ENCODE data around the gene DPPA2.

Gene DPPA2

DNA sequence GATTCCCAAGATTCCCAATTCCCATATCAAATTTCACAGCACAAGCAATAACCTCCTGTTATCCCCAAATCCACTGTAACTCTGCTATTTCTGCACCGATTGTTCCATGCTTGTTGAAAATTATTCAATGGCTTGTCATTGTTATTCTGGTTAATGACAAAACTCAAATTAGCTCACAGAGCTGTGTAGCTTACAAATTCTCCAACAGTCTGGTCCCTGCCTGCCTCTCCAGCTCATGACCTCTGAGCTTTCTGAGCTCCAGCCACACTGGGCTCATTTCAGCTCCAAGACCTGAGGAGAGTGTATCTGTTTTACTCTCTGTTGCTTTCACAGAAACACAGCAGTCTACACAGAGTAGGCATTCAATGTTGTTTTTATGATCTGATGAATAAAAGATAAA is 3.3 kb downstream of the DPPA2 start:
- DNase-seq: no peak

DNA sequence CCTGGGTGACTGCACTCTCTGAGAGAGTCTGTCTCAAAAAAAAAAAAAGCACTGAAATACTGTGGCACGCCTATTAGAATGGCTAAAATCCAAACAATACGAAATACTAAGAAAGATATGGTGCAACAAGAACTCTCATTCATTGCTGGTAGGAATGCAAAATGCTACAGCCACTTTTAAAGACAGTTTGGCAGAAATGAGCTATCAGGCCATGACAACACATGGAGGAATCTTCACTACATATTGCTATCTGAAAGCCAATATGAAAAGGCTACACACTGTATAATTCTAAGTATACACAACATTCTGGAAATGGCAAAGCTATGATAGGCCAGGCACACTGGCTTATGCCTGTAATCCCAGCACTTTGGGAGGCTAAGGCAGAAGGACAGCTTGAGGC is 18.8 kb downstream of the DPPA2 start:
- DNase-seq: no peak

DNA sequence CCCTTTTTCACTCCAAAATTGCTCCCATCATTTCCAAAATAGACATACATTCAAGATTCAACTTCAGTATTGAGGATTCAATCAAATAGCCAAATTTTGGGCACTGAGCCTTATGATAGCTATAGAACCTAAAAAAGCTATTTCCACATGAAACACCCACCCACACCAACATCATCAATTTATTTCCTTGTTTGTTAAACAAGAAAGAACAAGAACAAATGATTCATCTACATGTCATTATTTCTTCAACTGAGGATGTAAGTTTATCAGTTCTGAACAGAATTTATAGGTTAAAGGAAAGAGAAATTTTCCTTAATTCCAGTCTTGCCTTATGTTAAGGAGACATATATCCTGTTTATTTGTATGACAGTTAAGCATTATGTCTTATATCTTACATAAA is 32.2 kb downstream of the DPPA2 start:
- DNase-seq: no peak

DNA sequence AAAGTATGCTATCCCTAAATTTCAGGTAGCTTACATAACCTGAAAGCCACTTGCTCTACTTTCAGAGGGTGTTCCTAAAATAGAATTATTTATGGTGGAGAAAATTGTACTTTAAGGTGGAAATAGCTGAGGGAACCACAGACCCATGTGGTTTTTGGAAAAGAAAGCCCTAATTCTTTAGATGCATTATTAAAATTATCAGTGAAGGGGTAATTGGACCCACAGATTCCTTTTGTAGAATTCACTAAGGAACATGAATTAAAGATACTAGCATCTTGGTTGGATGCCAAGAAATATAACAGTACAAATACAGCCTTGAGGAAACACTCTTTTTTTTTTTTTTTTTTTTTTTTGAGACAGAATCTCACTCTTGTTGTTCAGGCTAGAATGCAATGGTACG is 37.8 kb downstream of the DPPA2 start:
- DNase-seq: no peak

DNA sequence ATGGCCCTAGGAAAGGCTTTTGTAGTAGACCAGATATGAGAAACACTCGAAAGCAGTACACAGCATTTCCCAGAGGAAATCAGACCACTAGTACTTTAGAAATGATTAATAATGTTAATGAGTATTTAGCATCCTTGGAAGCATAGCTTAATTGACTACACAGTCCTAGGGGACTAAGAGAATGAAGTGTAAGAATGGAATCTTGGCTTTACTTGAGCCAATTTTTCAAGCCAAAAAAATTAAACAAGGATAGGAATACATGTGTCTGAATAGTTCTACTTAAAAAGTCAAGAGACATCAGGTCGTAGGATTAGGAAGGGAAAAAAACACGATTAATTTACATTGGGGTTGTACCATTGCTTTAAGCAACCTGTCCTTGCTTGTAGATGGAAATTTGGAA is 38.2 kb downstream of the DPPA2 start:
- no peak for DNase-seq

DNA sequence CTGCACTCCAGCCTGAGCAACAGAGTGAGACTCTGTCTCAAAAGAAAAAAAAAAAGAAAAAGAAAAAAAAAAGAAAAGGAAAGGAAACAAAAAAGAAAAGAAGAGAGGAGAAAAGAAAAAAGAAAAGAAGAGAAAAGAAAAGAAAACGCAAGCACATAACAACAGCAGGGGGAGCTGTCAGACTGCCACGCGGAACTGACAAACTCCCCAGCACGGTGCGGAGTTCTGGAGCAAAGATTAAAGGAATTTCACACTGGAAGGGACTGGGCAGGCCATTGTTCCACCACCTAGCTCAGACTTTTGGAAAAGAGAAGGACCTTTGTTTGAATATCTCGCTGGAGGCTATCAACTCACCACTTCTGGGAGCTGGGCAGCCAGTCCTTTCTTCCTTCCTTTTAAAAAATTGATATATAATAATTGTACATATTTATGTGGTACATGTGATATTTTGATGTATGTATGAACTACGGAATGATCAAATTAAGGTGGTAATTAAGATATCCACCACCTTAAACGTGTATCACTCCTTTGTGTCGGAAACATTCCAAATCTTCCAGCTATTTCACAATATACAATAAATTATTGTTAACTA is 40.5 kb downstream of the DPPA2 start:
- no peak for DNase-seq

DNA sequence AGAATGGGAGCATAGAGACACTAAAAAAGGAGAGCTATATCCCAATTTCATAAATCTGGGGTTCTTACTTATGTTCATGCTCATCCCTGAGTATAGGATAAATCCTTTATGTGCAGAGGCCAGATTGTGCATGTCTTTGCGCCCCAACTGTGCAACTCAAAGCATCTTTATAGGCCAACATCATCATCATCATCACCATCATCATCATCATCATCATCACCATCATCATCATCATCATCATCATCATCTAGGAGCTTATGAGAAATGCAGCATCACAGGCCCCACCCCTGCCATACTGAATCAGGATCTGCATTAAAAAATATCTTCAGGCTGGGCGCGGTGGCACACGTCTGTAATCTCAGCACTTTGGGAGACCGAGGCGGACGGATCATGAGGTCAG is 45.5 kb downstream of the DPPA2 start:
- no peak for DNase-seq

DNA sequence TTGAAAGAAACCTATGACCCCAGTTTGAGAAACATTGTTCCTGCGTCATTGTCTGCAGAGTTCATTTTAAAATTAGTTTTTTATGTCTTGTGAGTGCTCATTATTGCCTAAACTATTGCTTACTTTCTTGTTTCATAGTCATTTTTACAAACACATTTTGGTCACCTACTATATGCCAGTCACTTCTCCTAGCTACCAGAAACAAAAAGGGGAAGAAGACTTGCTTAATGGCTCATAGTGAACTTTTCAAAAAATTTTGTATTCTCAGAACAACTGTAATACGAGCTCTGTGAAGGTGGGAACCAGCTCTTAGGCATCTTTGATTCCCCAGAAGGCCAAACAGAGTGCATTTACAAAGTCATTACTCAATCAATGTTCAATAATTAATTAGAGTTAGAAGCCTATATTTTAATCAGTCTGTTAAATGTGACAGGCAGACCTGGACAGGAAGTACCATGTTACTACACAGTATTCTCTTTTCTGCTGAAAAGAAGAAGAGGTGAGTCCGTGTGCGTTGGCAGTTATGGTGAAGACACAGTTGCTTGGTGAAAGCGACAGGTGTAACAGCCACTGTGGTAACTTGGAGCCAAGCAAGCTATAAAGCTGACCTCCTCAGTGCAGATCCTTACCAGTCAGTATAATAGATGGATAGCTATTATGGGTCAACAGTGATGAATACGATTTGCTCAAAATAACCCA is 46.6 kb downstream of the DPPA2 start:
- DNase-seq: no peak

DNA sequence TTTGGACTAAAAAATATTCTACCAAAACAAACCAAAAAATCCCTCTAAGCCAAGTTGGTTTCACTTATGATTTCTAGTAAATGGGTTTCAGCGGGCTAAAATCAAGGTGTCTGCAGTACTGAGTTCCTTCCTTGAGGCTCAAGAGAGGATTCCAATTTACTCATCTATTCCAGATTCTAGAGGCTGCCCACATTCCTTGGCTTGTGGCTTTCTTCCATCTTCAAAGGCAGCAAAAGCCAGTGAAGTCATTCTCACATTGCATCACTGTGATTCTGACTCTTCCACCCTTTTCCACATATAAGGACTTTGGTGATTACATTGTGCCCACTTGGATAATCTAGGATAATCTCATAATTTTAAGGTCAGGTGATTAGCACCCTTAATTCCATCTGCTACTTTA is 48.1 kb downstream of the DPPA2 start:
- DNase-seq: no peak

DNA sequence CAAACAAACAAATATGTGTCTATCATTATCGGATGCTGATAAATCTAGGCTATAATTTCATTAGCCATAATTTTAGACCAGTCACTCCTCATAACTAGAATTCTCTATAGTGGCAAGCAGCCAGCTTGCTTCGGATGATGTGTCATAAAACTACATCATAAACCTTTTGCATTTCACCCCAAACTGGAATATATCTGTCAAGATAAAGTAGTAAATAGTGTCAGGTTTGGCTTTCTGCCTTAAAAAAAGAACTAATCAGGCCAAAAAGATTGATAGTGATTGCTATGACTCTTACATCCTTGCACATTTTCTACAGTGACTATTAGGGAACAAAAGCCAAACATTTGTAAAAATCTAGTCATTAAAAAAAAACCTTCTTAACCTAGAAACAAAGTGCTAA is 51.0 kb downstream of the DPPA2 start:
- DNase-seq: no peak

DNA sequence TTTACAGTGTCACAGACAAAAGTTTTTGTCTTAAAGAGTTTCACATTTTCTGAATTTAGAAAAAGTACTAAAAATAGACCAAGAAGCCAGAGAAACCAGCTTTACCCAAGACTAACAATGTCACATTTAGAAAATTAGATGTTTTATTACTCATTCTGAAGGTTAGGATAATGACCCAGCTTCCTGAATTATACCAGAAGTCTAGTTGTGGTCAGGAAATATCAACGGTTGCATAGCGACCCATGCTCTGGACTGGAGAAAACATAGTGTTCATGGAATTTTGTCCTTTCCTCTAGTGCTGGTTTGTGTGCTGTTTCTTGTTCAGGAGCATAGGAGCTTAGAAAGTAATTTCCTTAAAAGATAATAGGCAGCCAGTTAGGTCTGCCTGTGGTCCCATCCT is 59.0 kb downstream of the DPPA2 start:
- no peak for DNase-seq

DNA sequence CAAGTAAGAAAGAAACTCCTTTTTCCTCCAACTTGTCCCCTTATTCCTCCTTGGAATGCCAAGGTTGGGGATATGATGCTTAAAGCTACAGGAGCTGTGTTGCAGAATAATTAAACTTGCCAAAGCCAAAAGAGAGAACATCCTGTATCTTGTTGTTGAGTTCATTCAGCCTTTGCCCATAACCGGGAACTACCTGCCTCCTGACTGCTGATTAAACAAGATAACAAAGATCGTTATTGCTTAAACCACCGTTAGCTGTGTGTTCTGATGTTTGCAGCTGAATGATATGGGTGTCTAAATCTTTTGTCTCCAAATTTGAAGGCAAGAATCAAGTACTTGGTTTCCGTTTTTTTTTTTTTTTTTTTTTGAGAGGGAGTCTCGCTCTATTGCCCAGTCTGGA is 61.5 kb downstream of the DPPA2 start:
- no peak for DNase-seq

DNA sequence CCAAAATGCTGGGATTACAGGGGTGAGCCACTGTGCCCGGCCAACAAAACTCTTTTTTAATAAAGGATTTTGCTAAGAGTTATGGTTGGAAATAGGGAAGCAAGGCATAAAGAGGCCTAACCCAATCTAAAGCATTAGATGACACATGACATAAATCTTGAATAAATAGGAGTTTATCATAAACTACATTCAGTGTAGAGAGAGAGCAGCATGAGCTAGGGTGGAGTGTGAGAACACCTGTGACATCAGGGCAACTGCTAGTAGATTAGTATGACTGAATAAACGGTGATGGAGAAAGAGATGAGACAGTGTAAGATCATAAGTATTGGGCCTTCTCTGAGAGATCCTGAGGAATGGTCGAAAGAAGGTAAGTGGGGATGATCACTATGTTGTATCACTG is 63.7 kb downstream of the DPPA2 start:
- no peak for DNase-seq
